Activated T-helper 2 cell treated with anti-CD3 and anti-CD28 coated beads, Interferon-gamma antibody, Interleukin-2, Interleukin-4, amounts not matched to agents 10 μg/mL and 5 μg/mL and 100 μg/mL, durations not matched to agents 14 hours and 24 hours and 36 hours (primary cell): ENCODE results near the gene LPP. TPM values are rescaled to one million over a fixed set of nuclear protein-coding genes. Genes with fewer than 3 reads are reported as not detected.

Experiments used
- DNase-seq: peaks from one replicate; pipeline ENCODE4 v3.0.0; 2021; ENCODE audit warnings: low spot score
- H3K27ac Mint-ChIP-seq: one replicate; pipeline ENCODE4 v1.8.0; 2021; ENCODE audit warnings: mixed read lengths
- H3K27me3 Mint-ChIP-seq: one replicate; pipeline ENCODE4 v1.8.0; 2021; ENCODE audit warnings: low read depth, mixed read lengths
- H3K36me3 Mint-ChIP-seq: one replicate; pipeline ENCODE4 v1.8.0; 2021; ENCODE audit warnings: low read depth, mixed read lengths
- H3K4me1 Mint-ChIP-seq: one replicate; pipeline ENCODE4 v1.8.0; 2021; ENCODE audit warnings: low read depth, mixed read lengths
- H3K4me3 Mint-ChIP-seq: one replicate; pipeline ENCODE4 v1.8.0; 2021; ENCODE audit warnings: low read depth, mild to moderate bottlenecking, moderate library complexity, mixed read lengths
- H3K9me3 Mint-ChIP-seq: one replicate; pipeline ENCODE4 v1.8.0; 2021; ENCODE audit warnings: mixed read lengths
- intact Hi-C: fragments of 100-400 bp; cut with micrococcal nuclease; formaldehyde crosslinking; loops from one replicate; pipeline ENCODE4 v1.15.1; 2023
- total RNA-seq: library from RNA; stranded (reverse); gene quantifications from 2 replicates; pipeline ENCODE4 v1.2.3, GENCODE V29; 2022

LPP gene
- total RNA-seq, 1 donor from 2014 or later, result 54.5 TPM

- intact Hi-C loops, result no loop called here
- H3K4me1 Mint-ChIP-seq, result peaks cover 2% of the 10 kb centered on the region
- H3K27me3 Mint-ChIP-seq, result no peaks in the 10 kb centered on the region
- no peak for DNase-seq
- peaks cover 7% of the 10 kb centered on the region for H3K36me3 Mint-ChIP-seq
- H3K4me3 Mint-ChIP-seq, result no peak overlapping the region
- no peaks in the 10 kb centered on the region for H3K9me3 Mint-ChIP-seq
- no peak overlapping the region for H3K27ac Mint-ChIP-seq
Measured at GRCh38 chr3:188546835-188547670, 393.1 kb downstream of the LPP start.

- Mint-ChIP-seq H3K4me3 (no peak overlapping the region), H3K9me3 (no peaks in the 10 kb centered on the region), H3K36me3 (no peaks in the 10 kb centered on the region), H3K27me3 (no peaks in the 10 kb centered on the region), H3K27ac (no peak overlapping the region), H3K4me1 (peaks cover 29% of the 10 kb centered on the region)
- intact Hi-C loops, result loop anchor here (5.0 to 10.0 kb wide), 4 partner anchors 111 to 809 kb away; partner anchors contain the start of gene BCL6
- no peak for DNase-seq
Measured at GRCh38 chr3:188553569-188553968, 399.6 kb downstream of the LPP start.

- H3K9me3 Mint-ChIP-seq, result no peaks in the 10 kb centered on the region
- H3K36me3 Mint-ChIP-seq, result no peaks in the 10 kb centered on the region
- H3K4me3 Mint-ChIP-seq, result no peak overlapping the region
- H3K27ac Mint-ChIP-seq, result no peak overlapping the region
- H3K4me1 Mint-ChIP-seq, result peaks cover 35% of the 10 kb centered on the region
- intact Hi-C loops, result loop anchor here (5.0 to 10.0 kb wide), 4 partner anchors 112 to 810 kb away; partner anchors contain the start of gene BCL6
- no peak for DNase-seq
- H3K27me3 Mint-ChIP-seq, result no peaks in the 10 kb centered on the region
Measured at GRCh38 chr3:188554404-188554803, 400.4 kb downstream of the LPP start.

GRCh38 chr3:188557235-188557634, 403.3 kb downstream of the LPP start:
- H3K27me3 Mint-ChIP-seq, result no peaks in the 10 kb centered on the region
- H3K27ac Mint-ChIP-seq, result no peak overlapping the region
- peaks cover 47% of the 10 kb centered on the region for H3K4me1 Mint-ChIP-seq
- H3K9me3 Mint-ChIP-seq, result no peaks in the 10 kb centered on the region
- intact Hi-C loops, result loop anchor here (10.0 kb wide), 2 partner anchors 232 to 812 kb away; partner anchors contain the start of gene BCL6
- DNase-seq, result no peak
- no peak overlapping the region for H3K4me3 Mint-ChIP-seq
- no peaks in the 10 kb centered on the region for H3K36me3 Mint-ChIP-seq

GRCh38 chr3:188558343-188559071, 404.6 kb downstream of the LPP start:
- Mint-ChIP-seq H3K4me3 (no peak overlapping the region), H3K4me1 (peaks cover 44% of the 10 kb centered on the region), H3K9me3 (no peaks in the 10 kb centered on the region), H3K27me3 (no peaks in the 10 kb centered on the region), H3K27ac (no peak overlapping the region), H3K36me3 (no peaks in the 10 kb centered on the region)
- no peak for DNase-seq
- intact Hi-C loops, result loop anchor here (1.0 to 10.0 kb wide), 3 partner anchors 234 to 814 kb away; partner anchors contain the start of gene BCL6

GRCh38 chr3:188559072-188559429, 405.1 kb downstream of the LPP start:
- no peak overlapping the region for H3K27ac Mint-ChIP-seq
- no peaks in the 10 kb centered on the region for H3K27me3 Mint-ChIP-seq
- H3K36me3 Mint-ChIP-seq, result no peaks in the 10 kb centered on the region
- intact Hi-C loops, result loop anchor here (10.0 kb wide), 2 partner anchors 234 to 814 kb away; partner anchors contain the start of gene BCL6
- peaks cover 39% of the 10 kb centered on the region for H3K4me1 Mint-ChIP-seq
- H3K9me3 Mint-ChIP-seq, result no peaks in the 10 kb centered on the region
- no peak overlapping the region for H3K4me3 Mint-ChIP-seq
- no peak for DNase-seq

- no peaks in the 10 kb centered on the region for H3K36me3 Mint-ChIP-seq
- no peak for DNase-seq
- no peaks in the 10 kb centered on the region for H3K9me3 Mint-ChIP-seq
- H3K4me1 Mint-ChIP-seq, result peaks cover 39% of the 10 kb centered on the region
- H3K4me3 Mint-ChIP-seq, result no peak overlapping the region
- no peak overlapping the region for H3K27ac Mint-ChIP-seq
- intact Hi-C loops, result loop anchor here (10.0 kb wide), 2 partner anchors 235 to 815 kb away; partner anchors contain the start of gene BCL6
- no peaks in the 10 kb centered on the region for H3K27me3 Mint-ChIP-seq
Measured at GRCh38 chr3:188559856-188560255, 405.9 kb downstream of the LPP start.

GRCh38 chr3:188562144-188562543, 408.2 kb downstream of the LPP start:
- H3K4me1 Mint-ChIP-seq, result peaks cover 38% of the 10 kb centered on the region
- H3K27me3 Mint-ChIP-seq, result no peaks in the 10 kb centered on the region
- H3K36me3 Mint-ChIP-seq, result no peaks in the 10 kb centered on the region
- intact Hi-C loops, result no loop called here
- no peaks in the 10 kb centered on the region for H3K9me3 Mint-ChIP-seq
- no peak overlapping the region for H3K4me3 Mint-ChIP-seq
- peak overlapping the region; percentile 5 for H3K27ac Mint-ChIP-seq
- no peak for DNase-seq

- Mint-ChIP-seq H3K36me3 (no peaks in the 10 kb centered on the region), H3K27me3 (no peaks in the 10 kb centered on the region), H3K27ac (no peak overlapping the region), H3K9me3 (no peaks in the 10 kb centered on the region), H3K4me3 (no peak overlapping the region), H3K4me1 (peaks cover 13% of the 10 kb centered on the region)
- DNase-seq, result no peak
- intact Hi-C loops, result no loop called here
Measured at GRCh38 chr3:188567478-188568195, 413.7 kb downstream of the LPP start.

- no peak for DNase-seq
- H3K9me3 Mint-ChIP-seq, result no peaks in the 10 kb centered on the region
- intact Hi-C loops, result no loop called here
- H3K27me3 Mint-ChIP-seq, result no peaks in the 10 kb centered on the region
- no peaks in the 10 kb centered on the region for H3K36me3 Mint-ChIP-seq
- no peak overlapping the region for H3K4me3 Mint-ChIP-seq
- no peak overlapping the region for H3K27ac Mint-ChIP-seq
- H3K4me1 Mint-ChIP-seq, result peaks cover 10% of the 10 kb centered on the region
Measured at GRCh38 chr3:188568736-188569135, 414.8 kb downstream of the LPP start.

- Mint-ChIP-seq H3K9me3 (no peaks in the 10 kb centered on the region), H3K27ac (no peak overlapping the region), H3K27me3 (no peaks in the 10 kb centered on the region), H3K4me1 (peaks cover 10% of the 10 kb centered on the region), H3K4me3 (no peak overlapping the region), H3K36me3 (no peaks in the 10 kb centered on the region)
- intact Hi-C loops, result no loop called here
- DNase-seq, result no peak
Measured at GRCh38 chr3:188571531-188572095, 417.7 kb downstream of the LPP start.

- Mint-ChIP-seq H3K4me1 (peaks cover 5% of the 10 kb centered on the region), H3K4me3 (no peak overlapping the region), H3K27ac (peak overlapping the region; percentile 3), H3K27me3 (no peaks in the 10 kb centered on the region), H3K9me3 (no peaks in the 10 kb centered on the region), H3K36me3 (no peaks in the 10 kb centered on the region)
- DNase-seq, result no peak
- intact Hi-C loops, result no loop called here
Measured at GRCh38 chr3:188573291-188573940, 419.5 kb downstream of the LPP start.
